Activated CD8-positive, alpha-beta memory T cell treated with anti-CD3 and anti-CD28 coated beads, Interleukin-2, amount 50 U/mL, for 1 hour (primary cell): ENCODE results near the gene MINDY3.
"Not testable (repeated sequence)": the region's sequence is repeated elsewhere in the genome, so short reads cannot be mapped to it uniquely, and the experiment has no call there.

Source experiments
- DNase-seq: peaks from one replicate; pipeline ENCODE4 v3.0.0-alpha.2; 2020; ENCODE audit errors: extremely low read depth

Gene MINDY3

DNA sequence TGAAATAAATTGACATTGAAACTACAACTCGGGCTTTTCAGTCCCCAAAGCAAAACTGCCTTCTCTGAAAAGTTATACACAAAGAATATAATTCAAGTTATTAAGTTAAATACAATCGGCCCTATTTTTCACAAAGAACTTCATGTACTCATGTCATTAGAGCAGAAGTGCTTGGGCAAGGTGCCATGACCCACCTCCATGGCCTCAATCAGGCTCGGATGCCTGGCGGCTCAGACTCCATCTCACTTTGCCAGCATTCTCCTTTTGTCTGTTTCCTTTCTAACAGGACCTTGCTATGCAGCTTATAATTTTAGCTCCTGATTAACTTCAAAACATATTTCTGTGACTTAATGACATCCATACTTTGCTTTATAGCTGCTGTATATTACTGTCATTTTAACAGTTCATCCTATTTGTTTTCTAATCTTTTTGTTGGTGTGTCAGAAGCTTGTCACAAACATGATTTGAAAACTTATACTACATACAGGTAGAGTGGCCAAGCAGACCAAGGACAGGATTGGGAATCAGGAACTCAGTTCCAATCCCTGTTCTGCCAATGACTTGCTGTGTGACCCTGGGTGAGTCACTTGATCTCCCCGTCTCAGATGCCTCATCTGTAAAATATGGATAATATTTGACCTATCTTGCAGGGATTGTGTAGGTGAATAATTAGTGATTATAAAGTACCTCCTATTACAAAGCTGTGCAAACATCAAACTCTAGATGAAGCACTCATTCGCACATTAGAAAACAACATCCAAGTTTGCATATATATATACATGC is 79.8 kb downstream of the MINDY3 start:
- no peak for DNase-seq

DNA sequence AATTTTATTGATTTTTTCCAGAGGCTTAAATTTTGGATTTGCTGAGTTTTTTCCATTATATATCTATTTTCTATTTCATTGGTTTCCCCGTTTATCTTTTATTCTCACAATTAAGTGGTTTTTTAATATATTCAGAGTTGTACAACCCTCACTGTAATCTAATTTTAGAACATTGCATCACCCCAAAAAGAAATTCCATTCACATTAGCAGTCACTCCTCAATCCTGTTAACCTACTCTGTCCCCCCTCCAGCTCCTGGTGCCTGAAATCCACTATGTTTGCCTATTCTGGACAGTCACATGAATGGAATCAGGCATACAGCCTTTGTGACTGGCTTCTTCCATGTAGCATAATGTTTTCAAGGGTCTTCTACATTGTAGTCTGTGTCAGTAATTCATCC is 84.8 kb downstream of the MINDY3 start:
- DNase-seq = no peak

DNA sequence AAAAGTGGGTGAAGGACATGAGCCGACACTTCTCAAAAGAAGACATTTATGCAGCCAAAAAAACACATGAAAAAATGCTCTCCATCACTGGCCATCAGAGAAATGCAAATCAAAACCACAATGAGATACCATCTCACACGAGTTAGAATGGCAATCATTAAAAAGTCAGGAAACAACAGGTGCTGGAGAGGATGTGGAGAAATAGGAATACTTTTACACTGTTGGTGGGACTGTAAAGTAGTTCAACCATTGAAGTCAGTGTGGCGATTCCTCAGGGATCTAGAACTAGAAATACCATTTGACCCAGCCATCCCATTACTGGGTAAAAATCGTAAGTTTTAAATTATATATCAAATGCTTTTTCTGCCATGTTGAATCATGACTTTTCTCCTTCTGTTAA is 85.8 kb downstream of the MINDY3 start:
- DNase-seq = not testable (repeated sequence)

DNA sequence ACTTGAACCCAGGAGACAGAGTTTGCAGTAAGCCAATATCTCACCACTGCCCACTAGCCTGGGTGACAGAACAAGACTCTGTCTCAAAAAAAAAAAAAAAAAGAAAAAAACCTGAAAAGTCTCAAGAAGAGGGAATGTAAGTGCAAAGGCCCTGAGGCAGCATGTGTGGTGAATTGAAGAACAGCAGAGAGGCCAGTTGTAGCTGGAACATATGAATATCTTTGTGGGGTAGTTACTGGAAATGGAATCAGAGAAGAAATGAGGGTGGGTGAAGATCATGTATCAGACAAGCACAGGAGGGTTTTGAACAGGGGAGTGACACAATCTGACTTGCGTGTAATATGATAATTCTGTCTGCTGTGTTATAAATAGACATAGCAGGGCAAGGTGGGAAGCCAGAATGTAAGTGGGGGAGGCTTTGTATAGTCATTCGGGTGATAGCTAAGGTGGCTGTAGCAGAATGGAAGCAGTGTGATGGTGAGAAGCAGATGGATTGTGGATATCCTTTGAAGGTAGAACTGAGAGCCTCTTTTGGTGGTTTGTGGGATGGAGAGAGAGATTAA is 95.3 kb downstream of the MINDY3 start:
- no peak for DNase-seq

DNA sequence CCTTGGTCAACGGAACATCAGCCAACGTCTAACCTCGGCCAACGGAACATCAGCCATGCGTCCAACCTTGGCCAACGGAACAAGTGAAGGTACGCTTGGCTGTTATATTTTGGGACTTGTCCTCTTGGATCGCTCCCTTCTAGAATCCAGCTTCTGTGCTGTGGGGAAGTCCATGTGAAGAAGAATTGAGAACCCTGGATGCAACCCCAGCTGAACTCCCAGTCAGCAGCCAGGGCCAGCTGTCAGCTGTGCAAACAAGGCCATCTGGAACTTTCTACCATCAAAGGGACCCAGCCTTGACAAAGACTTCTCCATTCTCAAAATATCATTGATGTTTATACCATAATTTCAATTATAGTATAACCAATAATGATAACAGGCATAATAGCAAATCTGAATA is 97.3 kb downstream of the MINDY3 start:
- DNase-seq = no peak

DNA sequence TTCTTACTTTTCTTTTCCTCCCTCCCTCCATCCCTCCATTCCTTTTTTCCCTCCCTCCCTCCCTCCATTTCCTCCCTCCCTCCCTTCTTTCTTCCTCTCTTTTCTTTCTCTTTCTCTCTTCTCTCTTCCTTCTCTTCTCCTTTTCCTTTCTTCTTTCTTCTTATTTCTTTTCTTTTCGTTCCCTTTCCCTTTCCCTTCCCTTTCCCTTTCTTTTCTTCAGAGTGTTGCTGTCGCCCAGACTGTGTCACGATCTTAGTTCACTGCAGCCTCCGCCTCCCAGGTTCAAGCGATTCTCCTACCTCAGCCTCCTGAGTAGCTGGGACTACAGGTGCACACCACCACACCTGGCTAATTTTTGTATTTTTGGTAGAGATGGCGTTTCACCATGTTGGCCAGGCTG is 98.1 kb downstream of the MINDY3 start:
- DNase-seq = not testable (repeated sequence)

DNA sequence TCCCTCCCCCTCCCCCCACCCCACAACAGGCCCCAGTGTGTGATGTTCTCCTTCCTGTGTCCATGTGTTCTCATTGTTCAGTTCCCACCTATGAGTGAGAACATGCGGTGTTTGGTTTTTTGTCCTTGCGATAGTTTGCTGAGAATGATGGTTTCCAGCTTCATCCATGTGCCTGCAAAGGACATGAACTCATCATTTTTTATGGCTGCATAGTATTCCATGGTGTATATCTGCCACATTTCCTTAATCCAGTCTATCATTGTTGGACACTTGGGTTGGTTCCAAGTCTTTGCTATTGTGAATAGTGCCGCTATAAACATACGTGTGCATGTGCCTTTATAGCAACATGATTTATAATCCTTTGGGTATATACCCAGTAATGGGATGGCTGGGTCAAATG is 99.1 kb downstream of the MINDY3 start:
- not testable (repeated sequence) for DNase-seq

DNA sequence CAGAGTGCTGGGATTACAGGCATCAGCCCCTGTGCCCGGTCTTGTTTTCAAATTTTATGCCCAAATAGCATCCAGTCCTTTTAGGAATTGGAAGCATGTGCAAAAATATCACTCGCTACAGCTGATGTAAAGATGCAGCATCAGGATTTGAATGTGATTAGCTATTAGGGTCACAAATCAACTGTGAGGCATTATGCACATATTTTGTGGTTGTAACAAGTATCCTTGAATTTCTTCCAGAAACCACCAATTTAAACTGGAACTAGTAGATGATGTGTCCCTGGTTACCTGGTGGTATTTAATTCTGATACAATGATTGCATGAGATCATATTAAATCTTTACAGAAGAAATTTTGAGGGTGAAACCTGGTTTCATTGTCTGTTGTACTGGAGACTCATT is 99.6 kb downstream of the MINDY3 start:
- no peak for DNase-seq

DNA sequence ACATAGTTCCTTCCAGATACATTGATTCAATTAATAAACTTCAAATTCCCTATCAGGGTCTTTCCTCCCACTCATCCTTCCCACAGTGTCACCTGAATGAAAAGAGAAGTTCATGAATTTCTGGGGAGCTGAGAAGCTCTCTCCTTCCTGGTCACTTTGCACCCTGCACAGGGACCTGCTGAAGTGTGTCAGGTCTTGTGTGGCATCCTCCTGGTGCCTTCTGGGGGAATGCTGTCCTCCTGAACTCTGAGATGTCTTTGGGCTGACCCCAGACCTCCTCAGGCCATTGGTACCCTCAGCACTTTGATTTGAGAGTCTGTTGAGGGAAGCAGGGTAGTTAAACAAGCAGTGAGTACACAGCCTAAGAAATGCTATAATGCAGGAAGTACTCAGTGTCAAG is 101.0 kb downstream of the MINDY3 start:
- DNase-seq = no peak

DNA sequence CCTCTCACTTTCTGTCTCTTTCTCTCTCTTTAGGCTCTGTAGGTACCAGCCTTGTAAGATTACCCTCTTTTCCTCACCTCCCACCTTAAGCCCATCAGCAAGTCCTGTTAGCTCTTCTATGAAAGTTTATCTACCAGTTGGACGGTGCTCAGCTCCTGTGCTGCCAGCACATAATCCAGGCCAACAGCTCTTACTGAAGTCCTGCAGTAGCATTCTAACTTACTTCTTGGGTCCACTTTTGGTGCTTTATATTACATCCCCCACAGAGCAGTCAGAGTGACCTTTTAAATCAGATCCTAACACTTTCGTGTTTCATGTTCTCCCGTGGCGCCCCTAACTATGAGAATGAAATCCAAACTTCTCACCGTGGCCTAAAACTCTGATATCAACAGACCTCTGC is 101.7 kb downstream of the MINDY3 start:
- no peak for DNase-seq

DNA sequence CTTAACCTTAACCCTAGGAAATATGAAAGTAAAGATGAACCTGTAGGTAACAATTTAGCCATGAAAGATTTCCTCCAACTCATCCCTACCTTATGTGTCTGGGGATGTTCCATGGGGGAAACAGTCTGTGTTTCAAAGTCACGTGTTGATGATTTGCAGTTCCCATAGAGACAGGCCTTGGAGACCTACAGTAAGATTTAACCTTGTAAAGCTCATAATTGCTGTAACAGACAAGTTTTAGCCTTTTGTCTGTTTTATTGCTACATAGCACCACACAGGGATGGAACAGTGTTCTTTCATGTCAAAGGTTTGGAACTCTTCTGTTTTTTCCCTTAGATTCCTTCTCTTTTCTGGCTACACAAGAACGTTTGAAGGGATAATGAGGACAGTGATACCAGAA is 105.4 kb downstream of the MINDY3 start:
- no peak for DNase-seq

DNA sequence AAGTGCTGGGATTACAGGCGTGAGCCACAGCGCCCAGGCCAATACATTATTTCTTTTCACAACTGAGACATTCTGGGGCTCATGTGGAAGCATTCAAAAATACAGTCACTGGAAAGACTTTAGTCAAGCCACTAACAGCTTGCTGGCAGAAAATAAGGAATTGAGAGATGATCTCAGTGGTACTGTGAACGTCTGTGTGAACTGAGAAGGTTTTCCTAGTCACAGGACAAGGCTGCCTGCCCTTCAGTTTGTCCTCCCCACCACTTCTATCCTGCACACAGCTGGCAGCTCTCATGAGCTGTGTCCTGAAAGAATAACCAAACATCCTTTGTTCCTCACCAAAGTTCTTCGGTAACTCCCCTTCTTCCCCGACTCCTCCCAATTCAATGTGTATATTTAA is 109.3 kb downstream of the MINDY3 start:
- DNase-seq = no peak

DNA sequence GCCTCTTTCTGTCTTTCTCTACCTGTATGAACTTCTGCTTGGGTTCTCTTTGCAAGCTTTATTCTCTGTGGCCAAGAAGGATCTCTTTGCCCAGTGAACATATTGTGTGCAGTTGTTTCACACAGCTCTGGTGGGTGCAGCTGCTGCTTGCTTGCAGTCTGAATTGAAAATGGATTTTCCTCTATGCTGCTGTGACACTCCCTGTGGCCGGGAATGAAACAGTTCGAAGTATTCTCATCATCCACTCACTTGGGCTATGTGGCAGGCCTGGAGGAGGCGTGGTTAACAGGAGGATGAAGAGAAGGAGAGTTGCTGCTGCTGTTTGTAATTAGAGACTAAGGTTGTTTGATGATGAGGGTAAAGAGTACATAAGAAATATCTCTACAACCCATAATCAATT is 112.2 kb downstream of the MINDY3 start:
- DNase-seq = no peak

DNA sequence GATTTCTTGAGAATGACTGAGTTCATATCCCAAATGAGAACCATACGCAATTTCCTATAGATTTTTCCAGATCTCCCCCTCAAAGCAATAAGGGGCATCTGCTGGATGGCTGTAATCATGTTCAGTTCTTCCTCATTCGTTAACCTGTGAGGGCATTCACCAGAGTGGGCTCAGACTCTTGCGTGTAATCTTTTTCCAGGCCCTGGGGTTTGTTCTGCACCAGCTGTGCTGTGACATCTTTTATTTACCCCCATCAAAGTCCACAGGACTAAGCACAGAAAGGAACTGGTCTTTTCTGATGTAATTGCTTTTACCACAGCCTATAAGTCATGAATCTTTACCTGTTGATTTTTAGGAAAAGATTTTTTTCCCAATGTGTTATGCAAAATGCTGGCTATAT is 112.7 kb downstream of the MINDY3 start:
- no peak for DNase-seq

DNA sequence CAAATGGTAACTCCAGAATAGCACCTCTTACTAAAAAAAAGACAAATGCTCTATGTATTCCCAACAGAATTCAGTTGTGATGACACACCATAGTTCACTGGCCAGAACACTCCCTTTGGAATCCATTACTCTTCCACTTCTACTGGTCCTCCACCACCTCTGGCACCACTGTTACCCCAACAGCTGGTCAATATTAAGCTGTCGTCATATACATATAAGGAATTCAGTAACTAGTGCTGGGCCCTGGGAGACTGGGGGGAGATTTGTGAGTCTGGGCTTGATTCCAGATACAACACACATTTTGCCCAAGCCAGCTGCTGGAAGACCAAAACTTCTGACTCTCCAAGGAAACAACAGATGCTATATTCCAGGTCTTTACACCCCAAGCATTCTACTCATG is 114.6 kb downstream of the MINDY3 start:
- DNase-seq = no peak

DNA sequence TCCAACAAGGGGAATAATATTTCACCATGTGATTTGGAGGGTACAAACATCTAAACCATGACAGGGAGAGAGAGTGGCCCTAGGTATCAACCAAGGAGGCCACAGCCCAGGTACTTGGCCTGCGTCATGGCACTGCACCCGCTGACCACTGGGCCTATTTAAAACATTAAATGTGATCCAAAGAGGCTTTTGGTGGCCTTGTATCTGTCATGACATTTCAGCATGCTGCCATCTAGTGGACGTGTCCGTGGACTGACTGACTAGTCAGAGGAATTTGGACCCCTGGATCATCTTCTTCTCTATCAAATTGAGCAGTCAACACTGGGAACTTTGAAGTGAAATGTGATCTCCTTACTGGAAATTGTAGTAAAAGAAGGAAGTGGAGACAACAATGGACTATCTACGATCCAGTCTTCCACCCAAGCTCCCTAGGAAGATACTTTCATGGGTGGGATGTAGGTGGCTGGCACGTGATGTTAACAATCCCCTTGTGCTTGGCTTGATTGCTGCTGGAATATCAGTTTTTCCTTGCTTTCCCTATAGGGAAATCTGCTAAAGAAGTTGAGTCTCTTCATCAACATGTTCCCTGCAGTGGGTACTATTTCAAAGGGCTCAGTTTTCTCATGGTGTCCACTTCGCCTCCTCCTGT is 116.0 kb downstream of the MINDY3 start:
- no peak for DNase-seq

DNA sequence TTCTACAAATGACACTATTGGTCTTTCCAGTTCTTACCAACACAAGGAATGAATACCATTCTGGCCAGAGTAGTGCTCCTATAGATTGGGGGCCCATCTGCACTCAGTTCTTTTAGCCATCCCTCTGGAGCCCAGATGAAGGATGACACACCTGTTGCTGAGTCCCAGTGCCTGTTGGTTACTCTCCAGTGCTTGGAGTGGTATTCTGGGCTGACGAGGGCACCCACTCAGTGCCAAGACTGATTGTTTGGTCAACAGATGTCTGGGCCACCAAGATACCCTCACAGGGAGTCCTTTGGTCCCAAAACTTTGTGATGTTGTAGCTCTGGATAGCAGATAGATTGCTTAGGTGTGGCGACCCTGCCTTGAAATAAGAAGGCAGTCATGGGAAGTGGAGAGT is 116.9 kb downstream of the MINDY3 start:
- no peak for DNase-seq

DNA sequence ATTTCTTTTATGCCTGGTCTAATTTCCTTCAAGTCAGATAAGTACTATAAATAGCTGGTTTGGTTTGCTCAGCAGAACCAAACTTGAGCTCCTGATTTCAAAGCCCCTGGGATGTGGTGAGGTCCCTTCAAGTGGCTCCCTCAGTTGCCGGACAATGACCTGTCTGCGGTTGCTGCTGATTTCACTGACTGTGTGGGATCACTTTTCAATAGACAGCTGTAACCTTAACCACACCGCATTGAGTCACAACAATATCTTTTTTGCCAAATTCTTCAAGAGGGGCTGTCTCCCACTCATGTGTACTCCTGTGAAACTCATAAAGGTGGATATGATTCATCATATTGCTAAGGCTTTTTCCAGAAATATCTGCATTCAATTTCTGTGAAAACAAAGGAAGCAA is 117.5 kb downstream of the MINDY3 start:
- no peak for DNase-seq

DNA sequence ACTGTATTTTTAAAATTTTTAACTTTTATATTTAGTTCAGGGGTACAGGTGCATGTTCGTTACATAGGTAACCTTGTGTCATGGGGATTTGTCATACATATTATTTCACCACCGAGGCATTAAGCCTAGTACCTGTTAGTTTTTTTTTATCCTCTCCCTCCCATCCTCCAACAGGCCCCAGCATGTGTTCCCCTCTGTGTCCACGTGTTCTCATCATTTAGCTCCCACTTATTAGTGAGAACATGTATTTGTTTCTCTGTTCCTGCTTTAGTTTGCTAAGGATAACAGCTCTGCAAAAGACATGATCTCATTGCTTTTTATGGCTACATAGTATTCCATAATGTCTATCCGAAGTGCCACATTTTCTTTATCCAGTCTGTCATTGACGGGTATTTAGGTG is 118.2 kb downstream of the MINDY3 start:
- DNase-seq = no peak

DNA sequence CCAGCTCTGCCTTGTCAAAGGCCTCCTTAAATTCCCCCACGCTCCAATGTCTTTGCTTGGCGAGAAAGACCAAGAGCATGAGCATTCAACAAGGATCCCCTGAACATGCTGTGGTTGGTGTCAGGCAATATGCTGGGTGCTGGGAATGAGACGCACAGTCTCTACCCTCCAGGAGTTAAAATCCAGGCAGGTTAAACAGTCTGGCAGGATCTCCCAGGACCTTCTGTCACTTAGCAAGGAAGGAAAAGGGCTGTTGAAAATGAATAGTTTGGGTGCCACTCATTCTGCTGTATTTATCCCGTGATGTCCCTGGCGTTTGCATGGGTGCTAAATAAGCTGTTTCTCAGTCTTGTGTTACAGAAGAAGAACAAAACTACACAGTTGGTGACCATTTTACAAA is 118.7 kb downstream of the MINDY3 start:
- DNase-seq = no peak

DNA sequence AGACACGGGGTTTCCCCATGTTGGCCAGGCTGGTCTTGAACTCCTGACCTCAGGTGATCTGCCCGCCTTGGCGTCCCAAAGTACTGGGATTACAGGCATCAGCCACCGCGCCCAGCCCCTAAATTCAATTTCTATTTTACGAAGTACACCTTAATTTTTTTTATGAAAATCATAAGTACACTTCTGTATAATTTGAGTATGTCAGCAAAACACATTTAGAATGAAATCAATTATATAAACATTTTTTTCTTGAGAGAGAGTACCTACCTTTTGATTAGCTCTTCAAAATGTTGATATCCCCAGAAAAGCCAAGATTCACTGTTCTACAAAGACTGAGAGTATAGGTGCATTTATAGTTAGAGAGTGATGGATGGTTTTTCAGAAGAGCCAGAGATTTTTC is 120.0 kb downstream of the MINDY3 start:
- DNase-seq = no peak

DNA sequence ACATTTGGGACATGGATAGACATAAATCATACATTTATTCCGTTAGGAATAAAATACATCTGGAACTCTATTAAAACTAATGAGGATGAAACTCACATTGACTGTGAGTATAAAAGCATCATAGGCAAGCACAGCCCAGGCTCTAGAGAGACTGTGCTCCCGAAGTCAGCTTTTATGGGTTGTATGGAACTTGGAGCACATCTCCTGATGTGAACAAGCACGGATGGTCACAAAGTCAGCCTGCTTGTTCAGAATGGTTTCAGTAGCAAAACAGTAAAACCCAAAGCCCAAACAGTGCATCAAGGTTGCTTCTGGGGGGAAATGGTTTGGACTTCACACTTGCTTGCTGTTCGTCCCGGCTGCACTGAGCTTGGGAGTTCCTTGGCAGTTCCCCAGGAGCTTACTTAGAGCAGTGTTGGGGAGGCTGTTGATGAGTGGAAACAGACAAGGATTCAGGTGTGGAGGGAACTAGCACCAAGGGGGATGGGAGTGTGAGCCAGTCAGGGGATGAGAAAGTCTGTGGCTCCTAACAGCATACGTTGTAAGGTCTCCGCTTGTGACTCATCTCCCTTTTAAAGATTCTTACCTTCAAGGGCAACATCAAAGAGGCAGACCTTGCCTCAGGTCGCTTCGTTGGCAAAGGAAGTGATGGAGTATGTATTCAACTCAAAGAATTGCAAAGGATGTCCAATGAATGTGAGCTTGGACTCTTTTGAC is 120.9 kb downstream of the MINDY3 start:
- DNase-seq = no peak
